Measurements from ENCODE around the gene ZFAND3. TPM values are rescaled to one million over a fixed set of nuclear protein-coding genes. Genes with fewer than 3 reads are reported as not detected.

The ZFAND3 gene
- total RNA-seq, 4 donors from 2014 or later: 46.3 to 73.6 (median 49.3) TPM

DNA sequence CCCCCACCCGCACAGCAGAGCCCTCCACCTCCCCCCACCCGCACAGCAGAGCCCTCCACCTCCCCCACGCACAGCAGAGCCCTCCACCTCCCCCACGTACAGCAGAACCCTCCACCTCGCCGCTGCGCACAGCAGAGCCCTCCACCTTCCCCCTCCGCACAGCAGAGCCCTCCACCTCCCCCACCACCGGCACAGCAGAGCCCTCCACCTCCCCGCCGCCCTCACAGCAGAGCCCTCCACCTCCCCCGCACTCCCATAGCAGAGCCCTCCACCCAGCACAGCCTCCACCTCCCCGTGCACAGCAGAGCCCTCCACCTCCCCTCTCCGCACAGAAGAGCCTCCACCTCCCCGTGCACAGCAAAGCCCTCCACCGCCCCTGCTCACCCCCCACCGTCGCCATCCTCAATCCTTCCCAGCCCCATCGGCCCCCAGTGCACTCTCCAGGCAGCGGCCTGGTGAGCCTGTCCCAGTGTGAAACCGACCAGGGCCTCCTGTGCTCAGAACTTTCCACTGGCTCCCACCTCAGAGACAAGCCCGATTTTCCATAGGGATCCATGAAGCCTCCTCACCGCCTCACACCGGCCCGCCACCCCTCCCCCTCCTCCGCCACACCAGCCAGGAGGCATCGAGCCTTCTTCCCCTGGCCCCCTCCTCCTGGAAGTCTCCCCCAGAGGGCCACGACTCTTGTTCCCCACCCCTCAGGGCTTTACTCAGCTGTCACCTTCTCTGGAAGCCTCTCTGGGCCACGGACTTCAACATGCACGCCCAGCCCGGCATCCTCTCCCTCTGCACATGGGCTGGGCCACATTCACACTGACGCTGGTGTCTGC, 347.1 kb downstream of the ZFAND3 start:
- Histone ChIP-seq H3K36me3 (no peaks in the 10 kb centered on the region), H3K4me1 (no peaks in the 10 kb centered on the region), H3K9me3 (no peaks in the 10 kb centered on the region), H3K27me3 (no peaks in the 10 kb centered on the region), H3K27ac (no peak overlapping the region), H3K4me3 (no peak overlapping the region)
- 72% methylated on average over 17 of the region's 32 CpGs; no CpG with 5 or more reads in 1 of the 2 donors for WGBS, 2 donors (ENCODE audit: low coverage in 1 of 2)
- ATAC-seq: no peak
- TF ChIP-seq POLR2AphosphoS5 (IDR thresholded peaks at IDR 0.05) (no peak), CTCF (IDR thresholded peaks at IDR 0.05) (no peak), EP300 (IDR thresholded peaks at IDR 0.05) (no peak), POLR2A (IDR thresholded peaks at IDR 0.05) (no peak)

DNA sequence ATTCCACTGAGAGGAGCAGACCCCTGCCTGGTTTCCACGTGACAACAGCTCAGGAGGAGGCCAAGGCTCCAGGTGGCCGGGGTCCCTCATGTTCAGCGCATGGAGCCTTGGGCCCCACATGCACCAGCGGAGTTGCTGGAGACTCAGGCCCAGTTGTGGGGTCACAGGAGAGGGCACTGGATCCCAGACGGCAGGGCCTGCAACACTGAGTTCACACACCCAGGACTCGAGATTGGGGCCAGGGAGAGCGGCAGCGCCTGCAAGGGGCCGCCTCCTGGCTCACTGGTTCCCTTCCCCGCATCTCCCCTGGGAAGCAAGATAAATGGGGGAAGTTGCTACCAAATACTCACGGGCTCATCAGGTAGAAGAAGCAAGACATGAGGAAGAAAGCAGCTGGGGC, 348.1 kb downstream of the ZFAND3 start:
- Histone ChIP-seq H3K4me3 (no peak overlapping the region), H3K36me3 (peaks cover 0 to 4% of the 10 kb centered on the region in 2 donors), H3K9me3 (no peaks in the 10 kb centered on the region), H3K27me3 (no peaks in the 10 kb centered on the region), H3K4me1 (no peaks in the 10 kb centered on the region), H3K27ac (no peak overlapping the region)
- WGBS, 2 donors (ENCODE audit: low coverage in 1 of 2): 100% methylated on average over 3 of the region's 11 CpGs; no CpG with 5 or more reads in 1 of the 2 donors
- no peak for TF ChIP-seq CTCF (IDR thresholded peaks at IDR 0.05)
- TF ChIP-seq EP300 (IDR thresholded peaks at IDR 0.05): no peak
- TF ChIP-seq POLR2AphosphoS5 (IDR thresholded peaks at IDR 0.05): no peak
- no peak for TF ChIP-seq POLR2A (IDR thresholded peaks at IDR 0.05)
- no peak for ATAC-seq

- ATAC-seq: no peak
- 88% methylated on average over 5 of the region's 13 CpGs; no CpG with 5 or more reads in 1 of the 2 donors for WGBS, 2 donors (ENCODE audit: low coverage in 1 of 2)
- H3K4me1 ChIP-seq: no peaks in the 10 kb centered on the region
- H3K27me3 ChIP-seq: no peaks in the 10 kb centered on the region
- peaks cover 0 to 9% of the 10 kb centered on the region in 2 donors for H3K36me3 ChIP-seq
- TF ChIP-seq POLR2AphosphoS5 (IDR thresholded peaks at IDR 0.05) (no peak), CTCF (IDR thresholded peaks at IDR 0.05) (no peak), POLR2A (IDR thresholded peaks at IDR 0.05) (no peak), EP300 (IDR thresholded peaks at IDR 0.05) (no peak)
- H3K27ac ChIP-seq: no peak overlapping the region
- H3K4me3 ChIP-seq: no peak overlapping the region
- no peaks in the 10 kb centered on the region for H3K9me3 ChIP-seq
Observed at GRCh38 chr6:38168126-38168525, 348.6 kb downstream of the ZFAND3 start.

GRCh38 chr6:38168699-38169098, 349.2 kb downstream of the ZFAND3 start:
- ATAC-seq: no peak
- Histone ChIP-seq H3K4me1 (no peaks in the 10 kb centered on the region), H3K27ac (no peak overlapping the region), H3K27me3 (no peaks in the 10 kb centered on the region), H3K9me3 (no peaks in the 10 kb centered on the region), H3K4me3 (no peak overlapping the region), H3K36me3 (peaks cover 0 to 15% of the 10 kb centered on the region in 2 donors)
- no peak for TF ChIP-seq EP300 (IDR thresholded peaks at IDR 0.05)
- TF ChIP-seq CTCF (IDR thresholded peaks at IDR 0.05): no peak
- no CpG with 5 or more reads among the region's 8 CpGs for WGBS, 2 donors (ENCODE audit: low coverage in 1 of 2)
